ENCODE measurements around the gene COPS3. TPM values are rescaled to one million over a fixed set of nuclear protein-coding genes. Genes with fewer than 3 reads are reported as not detected.
A peak's percentile ranks its signal among the peaks of the same experiment; 100 is the strongest.

Gene COPS3
- total RNA-seq, 6 donors from 2014 or later: 22.2 to 58.1 (median 43.1) TPM

DNA sequence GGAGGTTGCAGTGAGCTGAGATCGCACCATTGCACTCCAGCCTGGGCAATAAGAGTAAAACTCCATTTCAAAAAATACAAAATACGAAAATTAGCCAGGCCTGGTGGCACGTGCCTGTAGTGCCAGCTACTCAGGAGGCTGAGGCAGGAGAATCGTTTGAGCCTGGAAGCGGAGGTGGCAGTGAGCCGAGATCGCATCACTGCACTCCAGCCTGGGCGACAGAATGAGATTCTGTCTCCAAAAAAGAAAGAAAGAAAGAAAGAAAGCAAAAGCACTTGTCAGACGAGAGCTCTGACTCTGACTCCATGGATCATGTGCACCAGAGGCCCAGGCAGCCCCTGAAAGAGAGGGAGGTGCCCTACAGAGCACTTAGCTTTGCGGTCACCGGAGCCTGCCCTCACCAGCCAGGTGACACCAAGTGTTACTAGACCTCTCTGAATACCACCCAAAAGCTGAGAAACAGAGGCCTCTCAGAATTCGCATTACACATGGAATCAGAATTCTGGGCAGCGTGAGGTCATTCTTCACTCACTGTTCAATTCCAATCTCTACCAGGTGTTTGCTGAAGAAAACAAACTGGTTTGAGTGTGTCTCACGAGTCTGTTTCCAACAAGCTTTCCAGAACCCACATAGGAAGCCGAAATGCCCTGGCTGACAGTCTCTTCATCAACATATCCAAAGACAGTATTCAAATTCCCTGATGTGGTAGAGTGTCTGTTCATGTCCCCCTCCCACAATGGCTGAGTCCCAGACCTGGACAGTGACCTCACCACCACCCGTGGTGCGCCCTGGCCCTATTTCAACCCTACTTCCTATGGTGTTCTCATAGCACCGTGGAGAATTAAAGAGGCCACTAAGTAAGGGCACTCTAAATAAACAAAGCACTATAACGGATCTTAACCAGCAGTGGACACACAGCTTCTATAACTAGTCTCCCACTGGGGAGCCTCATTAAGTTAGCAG lies 45.6 kb downstream of the COPS3 start:
- peak overlapping the region; percentile 93 to 99 (median 97) for H3K27ac ChIP-seq
- peak overlapping the region; percentile 81 to 100 (median 98) for H3K4me3 ChIP-seq
- DNase-seq (peak in 1 of 2 donors; percentile 73), ATAC-seq (ENCODE audit: low FRiP score in 2 of 2) (peak in 1 of 2 donors; percentile 45)
- TF ChIP-seq POLR2AphosphoS5 (IDR thresholded peaks at IDR 0.05) (no peak), POLR2A (IDR thresholded peaks at IDR 0.05) (no peak), EP300 (IDR thresholded peaks at IDR 0.05) (no peak)
- TF ChIP-seq, protein P1, sequence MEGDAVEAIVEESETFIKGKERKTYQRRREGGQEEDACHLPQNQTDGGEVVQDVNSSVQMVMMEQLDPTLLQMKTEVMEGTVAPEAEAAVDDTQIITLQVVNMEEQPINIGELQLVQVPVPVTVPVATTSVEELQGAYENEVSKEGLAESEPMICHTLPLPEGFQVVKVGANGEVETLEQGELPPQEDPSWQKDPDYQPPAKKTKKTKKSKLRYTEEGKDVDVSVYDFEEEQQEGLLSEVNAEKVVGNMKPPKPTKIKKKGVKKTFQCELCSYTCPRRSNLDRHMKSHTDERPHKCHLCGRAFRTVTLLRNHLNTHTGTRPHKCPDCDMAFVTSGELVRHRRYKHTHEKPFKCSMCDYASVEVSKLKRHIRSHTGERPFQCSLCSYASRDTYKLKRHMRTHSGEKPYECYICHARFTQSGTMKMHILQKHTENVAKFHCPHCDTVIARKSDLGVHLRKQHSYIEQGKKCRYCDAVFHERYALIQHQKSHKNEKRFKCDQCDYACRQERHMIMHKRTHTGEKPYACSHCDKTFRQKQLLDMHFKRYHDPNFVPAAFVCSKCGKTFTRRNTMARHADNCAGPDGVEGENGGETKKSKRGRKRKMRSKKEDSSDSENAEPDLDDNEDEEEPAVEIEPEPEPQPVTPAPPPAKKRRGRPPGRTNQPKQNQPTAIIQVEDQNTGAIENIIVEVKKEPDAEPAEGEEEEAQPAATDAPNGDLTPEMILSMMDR (IDR thresholded peaks at IDR 0.05): peak in 1 of 6 experiments; percentile 9
- peaks cover 21 to 40% (median 28%) of the 10 kb centered on the region in 4 donors for H3K4me1 ChIP-seq
- H3K27me3 ChIP-seq: no peaks in the 10 kb centered on the region
- H3K9me3 ChIP-seq: no peaks in the 10 kb centered on the region
- peaks cover 0 to 25% (median 21%) of the 10 kb centered on the region in 4 donors for H3K36me3 ChIP-seq
- WGBS, 2 donors: 45 to 55% methylated on average over 18 to 19 of the region's 19 CpGs

GRCh38 chr17:17232303-17232621 lies 48.8 kb downstream of the COPS3 start:
- DNase-seq: no peak
- ATAC-seq (ENCODE audit: low FRiP score in 2 of 2): no peak
- no peak overlapping the region for H3K4me3 ChIP-seq
- no peaks in the 10 kb centered on the region for H3K9me3 ChIP-seq
- WGBS, 2 donors: 83 to 85% methylated on average over 11 of the region's 11 CpGs
- TF ChIP-seq, protein P1 (IDR thresholded peaks at IDR 0.05): no peak
- no peak for TF ChIP-seq POLR2AphosphoS5 (IDR thresholded peaks at IDR 0.05)
- TF ChIP-seq POLR2A (IDR thresholded peaks at IDR 0.05): no peak
- TF ChIP-seq EP300 (IDR thresholded peaks at IDR 0.05): no peak
- H3K27me3 ChIP-seq: no peaks in the 10 kb centered on the region
- H3K27ac ChIP-seq: no peak overlapping the region
- H3K4me1 ChIP-seq: peaks cover 17 to 26% (median 20%) of the 10 kb centered on the region in 4 donors
- peaks cover 15 to 57% (median 53%) of the 10 kb centered on the region in 4 donors for H3K36me3 ChIP-seq

- Histone ChIP-seq H3K36me3 (peaks cover 20 to 62% (median 58%) of the 10 kb centered on the region in 4 donors), H3K4me1 (peaks cover 17 to 26% (median 20%) of the 10 kb centered on the region in 4 donors), H3K4me3 (no peak overlapping the region), H3K27me3 (no peaks in the 10 kb centered on the region), H3K27ac (no peak overlapping the region), H3K9me3 (no peaks in the 10 kb centered on the region)
- DNase-seq (no peak), ATAC-seq (ENCODE audit: low FRiP score in 2 of 2) (no peak)
- WGBS, 2 donors: 86 to 92% methylated on average over 15 to 16 of the region's 16 CpGs
- TF ChIP-seq EP300 (IDR thresholded peaks at IDR 0.05) (no peak), POLR2AphosphoS5 (IDR thresholded peaks at IDR 0.05) (no peak), POLR2A (IDR thresholded peaks at IDR 0.05) (no peak)
- TF ChIP-seq, protein P1 (IDR thresholded peaks at IDR 0.05): no peak
These were observed 49.3 kb downstream of the COPS3 start for GRCh38 chr17:17231621-17232302.

- H3K4me1 ChIP-seq: peaks cover 3 to 10% (median 7%) of the 10 kb centered on the region in 4 donors
- H3K27ac ChIP-seq: no peak overlapping the region
- H3K36me3 ChIP-seq: peaks cover 38 to 82% (median 79%) of the 10 kb centered on the region in 4 donors
- H3K27me3 ChIP-seq: no peaks in the 10 kb centered on the region
- TF ChIP-seq POLR2AphosphoS5 (IDR thresholded peaks at IDR 0.05) (no peak), POLR2A (IDR thresholded peaks at IDR 0.05) (no peak), EP300 (IDR thresholded peaks at IDR 0.05) (no peak)
- TF ChIP-seq, protein P1 (IDR thresholded peaks at IDR 0.05): no peak
- 90 to 91% methylated on average over 24 to 26 of the region's 26 CpGs for WGBS, 2 donors
- no peak for ATAC-seq (ENCODE audit: low FRiP score in 2 of 2)
- H3K4me3 ChIP-seq: no peak overlapping the region
- no peak for DNase-seq
- H3K9me3 ChIP-seq: no peaks in the 10 kb centered on the region
These were observed 51.3 kb downstream of the COPS3 start for GRCh38 chr17:17229416-17230384.

All from upper lobe of left lung (tissue), 6 donors.